Measurements from ENCODE around the gene SLC27A3.
"Not testable (repeated sequence)": the region's sequence is repeated elsewhere in the genome, so short reads cannot be mapped to it uniquely, and the experiment has no call there.

The SLC27A3 gene

DNA sequence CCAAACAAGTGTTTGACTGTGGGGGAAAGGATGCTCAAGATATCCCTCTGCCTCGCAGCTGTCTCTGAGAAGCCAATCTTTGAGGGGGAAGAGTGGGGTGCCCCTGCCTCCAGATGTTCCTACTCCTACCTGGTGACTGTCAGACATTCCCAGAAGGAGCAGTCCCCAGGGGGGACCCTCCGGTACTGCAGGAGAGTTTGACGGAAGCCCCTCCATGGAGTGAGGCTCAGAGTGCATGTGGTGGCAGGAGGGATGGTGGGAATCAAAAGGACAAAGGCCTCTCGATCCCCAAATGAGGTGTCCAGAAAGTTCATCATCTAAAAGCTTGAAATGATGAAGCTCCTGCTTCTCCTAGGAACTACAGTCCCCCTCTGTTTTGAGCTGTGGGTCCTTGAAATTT is 5.3 kb downstream of the SLC27A3 start:
- Histone ChIP-seq H3K27ac (no peak overlapping the region), H3K36me3 (no peaks in the 10 kb centered on the region; the same call in 1 of the 2 replicates), H3K9me3 (ENCODE audit: severe bottlenecking) (no peaks in the 10 kb centered on the region), H3K4me3 (ENCODE audit: low read depth, low read length) (no peak overlapping the region), H3K27me3 (ENCODE audit: insufficient read depth, low read depth, severe bottlenecking) (no peaks in the 10 kb centered on the region)
- DNase-seq = no peak
- TF ChIP-seq, protein P1, sequence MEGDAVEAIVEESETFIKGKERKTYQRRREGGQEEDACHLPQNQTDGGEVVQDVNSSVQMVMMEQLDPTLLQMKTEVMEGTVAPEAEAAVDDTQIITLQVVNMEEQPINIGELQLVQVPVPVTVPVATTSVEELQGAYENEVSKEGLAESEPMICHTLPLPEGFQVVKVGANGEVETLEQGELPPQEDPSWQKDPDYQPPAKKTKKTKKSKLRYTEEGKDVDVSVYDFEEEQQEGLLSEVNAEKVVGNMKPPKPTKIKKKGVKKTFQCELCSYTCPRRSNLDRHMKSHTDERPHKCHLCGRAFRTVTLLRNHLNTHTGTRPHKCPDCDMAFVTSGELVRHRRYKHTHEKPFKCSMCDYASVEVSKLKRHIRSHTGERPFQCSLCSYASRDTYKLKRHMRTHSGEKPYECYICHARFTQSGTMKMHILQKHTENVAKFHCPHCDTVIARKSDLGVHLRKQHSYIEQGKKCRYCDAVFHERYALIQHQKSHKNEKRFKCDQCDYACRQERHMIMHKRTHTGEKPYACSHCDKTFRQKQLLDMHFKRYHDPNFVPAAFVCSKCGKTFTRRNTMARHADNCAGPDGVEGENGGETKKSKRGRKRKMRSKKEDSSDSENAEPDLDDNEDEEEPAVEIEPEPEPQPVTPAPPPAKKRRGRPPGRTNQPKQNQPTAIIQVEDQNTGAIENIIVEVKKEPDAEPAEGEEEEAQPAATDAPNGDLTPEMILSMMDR (IDR thresholded peaks at IDR 0.05; ENCODE audit: low read depth, low read length) = no peak

DNA sequence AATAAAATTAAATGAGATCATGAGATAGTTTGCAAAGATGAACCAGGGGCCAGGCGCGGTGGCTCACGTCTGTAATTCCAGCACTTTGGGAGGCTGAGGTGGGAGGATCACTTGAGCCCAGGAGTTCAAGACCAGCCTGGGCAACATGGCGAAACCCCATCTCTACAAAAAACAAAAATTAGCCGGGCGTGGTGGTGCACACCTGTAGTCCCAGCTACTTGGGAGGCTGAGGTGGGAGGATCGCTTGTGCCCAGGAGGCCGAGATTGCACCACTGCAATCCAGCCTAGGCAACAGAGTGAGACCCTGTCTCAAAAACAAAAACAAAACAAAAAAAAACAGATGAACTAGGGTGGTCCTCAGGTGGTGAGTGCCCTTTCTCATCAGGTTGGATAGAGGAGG is 7.4 kb downstream of the SLC27A3 start:
- not testable (repeated sequence) for H3K27me3 ChIP-seq (ENCODE audit: insufficient read depth, low read depth, severe bottlenecking); H3K36me3 ChIP-seq; DNase-seq; H3K9me3 ChIP-seq (ENCODE audit: severe bottlenecking)
- H3K4me3 ChIP-seq (ENCODE audit: low read depth, low read length) = peak overlapping the region; percentile 80
- H3K27ac ChIP-seq = peak overlapping the region; percentile 83

GRCh38 chr1:153783233-153784190 is 8.3 kb downstream of the SLC27A3 start:
- H3K4me3 ChIP-seq (ENCODE audit: low read depth, low read length) = peak overlapping the region; percentile 80
- peaks cover 6% of the 10 kb centered on the region for H3K9me3 ChIP-seq (ENCODE audit: severe bottlenecking)
- peak; percentile 99 for DNase-seq
- peak overlapping the region; percentile 83 for H3K27ac ChIP-seq
- no peaks in the 10 kb centered on the region for H3K27me3 ChIP-seq (ENCODE audit: insufficient read depth, low read depth, severe bottlenecking)
- no peaks in the 10 kb centered on the region for H3K36me3 ChIP-seq
- TF ChIP-seq, protein P1 (IDR thresholded peaks at IDR 0.05; ENCODE audit: low read depth, low read length) = 0 out of 2 replicates have a peak, but pooled peaks have one; percentile 7

DNA sequence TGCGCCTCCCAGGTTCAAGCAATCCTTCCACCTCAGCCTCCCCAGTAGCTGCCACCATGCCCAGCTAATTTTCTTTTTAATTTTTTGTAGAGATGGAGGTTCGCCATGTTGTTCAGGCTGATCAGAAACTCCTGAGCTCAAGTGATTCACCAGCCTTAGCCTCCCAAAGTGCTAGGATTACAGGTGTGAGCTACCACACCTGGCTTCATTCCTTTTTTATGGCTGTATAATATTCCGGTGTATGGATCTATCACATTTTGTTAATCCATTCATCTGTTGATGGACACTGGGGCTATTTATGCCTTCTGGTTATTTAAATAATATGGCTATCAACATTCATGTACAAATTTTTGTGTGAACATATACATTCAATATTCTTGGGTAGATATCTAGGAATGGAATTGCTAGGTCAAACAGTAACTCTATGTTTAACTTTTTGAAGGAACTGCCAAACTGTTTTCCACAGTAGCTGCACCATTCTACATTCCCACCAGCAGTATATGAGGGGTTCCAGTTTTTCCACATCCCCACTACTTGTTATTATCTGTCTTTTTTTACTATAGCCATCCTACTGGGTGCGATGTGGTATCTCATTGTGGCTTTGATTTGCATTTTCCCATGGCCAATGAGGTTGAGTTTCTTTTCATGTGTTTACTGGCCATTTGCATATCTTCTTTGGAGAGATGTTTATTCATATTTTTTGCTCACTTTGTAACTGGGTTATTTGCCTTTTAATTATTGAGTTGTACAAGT is 11.0 kb downstream of the SLC27A3 start:
- no peaks in the 10 kb centered on the region for H3K27me3 ChIP-seq (ENCODE audit: insufficient read depth, low read depth, severe bottlenecking)
- H3K4me3 ChIP-seq (ENCODE audit: low read depth, low read length) = no peak overlapping the region
- TF ChIP-seq, protein P1 (IDR thresholded peaks at IDR 0.05; ENCODE audit: low read depth, low read length) = no peak
- no peak for DNase-seq
- H3K36me3 ChIP-seq = no peaks in the 10 kb centered on the region
- H3K27ac ChIP-seq = no peak overlapping the region
- peaks cover 6% of the 10 kb centered on the region for H3K9me3 ChIP-seq (ENCODE audit: severe bottlenecking)

GRCh38 chr1:153789478-153790034 is 14.3 kb downstream of the SLC27A3 start:
- H3K27ac ChIP-seq = no peak overlapping the region
- TF ChIP-seq, protein P1 (IDR thresholded peaks at IDR 0.05; ENCODE audit: low read depth, low read length) = no peak
- H3K4me3 ChIP-seq (ENCODE audit: low read depth, low read length) = no peak overlapping the region

More at GRCh38 chr1:153789478-153790034, 14.3 kb downstream of the SLC27A3 start:
- DNase-seq = peak; percentile 36
- H3K27me3 ChIP-seq (ENCODE audit: insufficient read depth, low read depth, severe bottlenecking) = no peaks in the 10 kb centered on the region
- H3K9me3 ChIP-seq (ENCODE audit: severe bottlenecking) = peaks cover 6% of the 10 kb centered on the region
- H3K36me3 ChIP-seq = no peaks in the 10 kb centered on the region

Data from WERI-Rb-1 (cell line).